HCT116 (cell line): Measurements from ENCODE around the gene ANAPC5. TPM values are rescaled to one million over a fixed set of nuclear protein-coding genes. Genes with fewer than 3 reads are reported as not detected.

Experiments
- ATAC-seq: fragments of 200-7000 bp; cut with Tn5 transposase; 2 replicates; pipeline ENCODE4 v1.9.1; 2020; ENCODE audit warnings: mild to moderate bottlenecking, moderate library complexity
- BruUV-seq: library from RNA; stranded (reverse); fragments of 400-500 nt; replicated peaks from 2 replicates; lab custom pipeline; 2021; lab: Mats Ljungman, UMichigan
- CTCF ChIA-PET: fragments of 300-600 bp; sonication (Branson Sonifier 250); formaldehyde crosslinking; loops from one replicate; lab custom pipeline; 2021; ENCODE audit warnings: antibody characterized with exemption; lab: Charles Lee
- POLR2A ChIA-PET: fragments of 300-600, 350-600 bp; sonication (Branson Sonifier 250); formaldehyde crosslinking; loops from one replicate; lab custom pipeline; 2021; ENCODE audit warnings: antibody characterized with exemption; lab: Charles Lee
- RAD21 ChIA-PET, 2 experiments: fragments of 300-600 bp; sonication (Branson Sonifier 250); formaldehyde crosslinking; loops; one replicate each; lab custom pipeline; 2023; ENCODE audit warnings: low total read pairs in 2 of 2; ENCODE audit not compliant: uncharacterized antibody in 2 of 2, unreplicated experiment in 2 of 2, low non-redundant PET in 1 of 2; lab: Charles Lee
- DNase-seq: peaks from one replicate; pipeline ENCODE4 v3.0.0-alpha.2; 2010; ENCODE audit warnings: low read depth, low spot score
- H2AFZ ChIP-seq: fragments of 200-600 bp; shearing (Covaris generic), sonication (generic); 2 replicates; pipeline ENCODE4 v1.6.1; 2017; ENCODE audit warnings: low read depth, mixed run types, mixed read lengths, antibody characterized with exemption, low read length; ENCODE audit not compliant: poor library complexity, severe bottlenecking
- H3K27ac ChIP-seq: 2 replicates; pipeline ENCODE4 v1.5.1; 2012; ENCODE audit warnings: low read depth, low read length
- H3K27me3 ChIP-seq: fragments of 200-600 bp; sonication (generic); 2 replicates; pipeline ENCODE4 v1.6.1; 2016; ENCODE audit warnings: mixed run types, low read length, mixed read lengths; ENCODE audit not compliant: insufficient read depth
- H3K36me3 ChIP-seq, 2 experiments: fragments of 200-500 bp in 1 of 2; fragments of 200-600 bp in 1 of 2; sonication (Bioruptor generic) in 1 of 2; sonication (generic) in 1 of 2; 2 replicates each; pipeline versions ENCODE4 v1.5.1 to v1.6.1; 2014 to 2016; ENCODE audit warnings: low read length in 2 of 2, inconsistent platforms in 1 of 2, mixed read lengths in 1 of 2, mixed run types in 1 of 2; ENCODE audit not compliant: insufficient read depth in 2 of 2, control insufficient read depth in 1 of 2
- H3K4me1 ChIP-seq, 2 experiments: fragments of 200-600 bp in 1 of 2; sonication (generic) in 1 of 2; 2 replicates each; pipeline versions ENCODE4 v1.5.1 to v1.6.1; 2012 to 2017; ENCODE audit warnings: low read length in 2 of 2, inconsistent platforms in 1 of 2, mild to moderate bottlenecking in 1 of 2, mixed read lengths in 1 of 2, mixed run types in 1 of 2, moderate library complexity in 1 of 2; ENCODE audit not compliant: insufficient read depth in 2 of 2, control insufficient read depth in 1 of 2
- H3K4me2 ChIP-seq: fragments of 200-600 bp; sonication (generic); 2 replicates; pipeline ENCODE4 v1.6.1; 2017; ENCODE audit warnings: mixed run types, low read length, mixed read lengths
- H3K4me3 ChIP-seq, 2 experiments: fragments of 200-600 bp in 1 of 2; sonication (generic) in 1 of 2; replicated peaks in 1 of 2; 2 replicates each; pipeline ENCODE4 v1.5.1; 2011 to 2016; ENCODE audit warnings: low read length in 2 of 2, control low read depth in 1 of 2, low read depth in 1 of 2, mild to moderate bottlenecking in 1 of 2, mixed read lengths in 1 of 2, mixed run types in 1 of 2
- H3K79me2 ChIP-seq: fragments of 200-600 bp; sonication (generic); 2 replicates; pipeline ENCODE4 v1.6.1; 2017; ENCODE audit warnings: mild to moderate bottlenecking, mixed run types, low read length, moderate library complexity, mixed read lengths; ENCODE audit not compliant: insufficient read depth
- H3K9ac ChIP-seq: fragments of 200-600 bp; sonication (generic); 2 replicates; pipeline ENCODE4 v1.6.1; 2016; ENCODE audit warnings: low read length, mixed read lengths
- H3K9me2 ChIP-seq: fragments of 200-600 bp; sonication (generic), shearing (Covaris generic); 2 replicates; pipeline ENCODE4 v1.6.1; 2017; ENCODE audit warnings: mixed run types, mild to moderate bottlenecking, moderate library complexity; ENCODE audit not compliant: insufficient read depth
- H3K9me3 ChIP-seq, 2 experiments: fragments of 200-500 bp in 1 of 2; fragments of 200-600 bp in 1 of 2; sonication (Bioruptor generic) in 1 of 2; sonication (generic) in 1 of 2; 2 replicates each; pipeline ENCODE4 v1.6.1; 2014 to 2017; ENCODE audit warnings: low read length in 2 of 2, mixed read lengths in 2 of 2, inconsistent platforms in 1 of 2, low read depth in 1 of 2, mild to moderate bottlenecking in 1 of 2, mixed run types in 1 of 2, moderate library complexity in 1 of 2; ENCODE audit not compliant: control insufficient read depth in 1 of 2, insufficient read depth in 1 of 2
- H4K20me1 ChIP-seq: fragments of 200-600 bp; sonication (generic), shearing (Covaris generic); 2 replicates; pipeline ENCODE4 v1.6.1; 2017; ENCODE audit warnings: mixed run types, mild to moderate bottlenecking, moderate library complexity; ENCODE audit not compliant: insufficient read depth
- CBX3 ChIP-seq: IDR thresholded peaks from 2 replicates; pipeline ENCODE4 v1.6.1; 2012; ENCODE audit warnings: low read depth
- CTCF ChIP-seq, 3 experiments: fragments of 200-600 bp in 1 of 3; sonication (generic) in 1 of 3; IDR thresholded peaks in 2 of 3; conservative IDR thresholded peaks in 1 of 3; 2 replicates each; pipeline ENCODE4 v1.5.1; 2012 to 2017; ENCODE audit warnings: low read depth in 2 of 3, low read length in 2 of 3, antibody characterized with exemption in 1 of 3, borderline replicate concordance in 1 of 3, control low read depth in 1 of 3, mild to moderate bottlenecking in 1 of 3, mixed read lengths in 1 of 3, mixed run types in 1 of 3, moderate library complexity in 1 of 3; ENCODE audit not compliant: insufficient read depth in 1 of 3
- EZH2 ChIP-seq: fragments of 200-600 bp; sonication (generic); IDR thresholded peaks from 2 replicates; pipeline ENCODE4 v1.6.1; 2017; ENCODE audit warnings: antibody characterized with exemption, mixed run types
- EZH2phosphoT487 ChIP-seq: fragments of 200-600 bp; IDR thresholded peaks from 2 replicates; pipeline ENCODE4 v1.6.1; 2018; ENCODE audit warnings: antibody characterized with exemption, borderline replicate concordance
- JUND ChIP-seq: IDR thresholded peaks from 2 replicates; pipeline ENCODE4 v1.6.1; 2012
- MAX ChIP-seq: IDR thresholded peaks from 2 replicates; pipeline ENCODE4 v1.6.1; 2012
- POLR2A ChIP-seq: IDR thresholded peaks from 2 replicates; pipeline ENCODE4 v1.7.0; 2011; ENCODE audit warnings: borderline replicate concordance; ENCODE audit not compliant: insufficient read depth, insufficient read length; ENCODE audit errors: extremely low read depth
- POLR2AphosphoS5 ChIP-seq: IDR thresholded peaks from 2 replicates; pipeline ENCODE4 v1.6.1; 2011; ENCODE audit warnings: mild to moderate bottlenecking, low read depth, low read length, moderate library complexity
- RAD21 ChIP-seq: IDR thresholded peaks from 2 replicates; pipeline ENCODE4 v1.6.1; 2012; ENCODE audit warnings: low read depth, mild to moderate bottlenecking
- REST ChIP-seq: IDR thresholded peaks from 2 replicates; pipeline ENCODE4 v1.6.1; 2012; ENCODE audit warnings: low read depth
- SIN3A ChIP-seq: IDR thresholded peaks from 2 replicates; pipeline ENCODE4 v1.6.1; 2012; ENCODE audit warnings: low read depth
- SP1 ChIP-seq: IDR thresholded peaks from 2 replicates; pipeline ENCODE4 v1.6.1; 2012; ENCODE audit warnings: low read depth
- ZNF274 ChIP-seq: fragments of 200-500 bp; sonication (Bioruptor generic); IDR thresholded peaks from 2 replicates; pipeline ENCODE4 v1.6.1; 2014; ENCODE audit warnings: mild to moderate bottlenecking, low read depth, low read length, inconsistent platforms
- intact Hi-C: fragments of 100-400 bp; cut with micrococcal nuclease; formaldehyde crosslinking; loops from 2 replicates; pipeline ENCODE4 v1.10.0; 2022
- total RNA-seq: library from RNA; stranded (reverse); gene quantifications from one replicate; pipeline ENCODE4 v1.2.1, GENCODE V29; 2021; ENCODE audit not compliant: unreplicated experiment
- TF ChIP-seq, protein P1 (sequence below): IDR thresholded peaks from 2 replicates; pipeline ENCODE4 v1.6.1; 2012

Gene ANAPC5
- total RNA-seq, 1 experiment from 2014 or later: 112 TPM

DNA sequence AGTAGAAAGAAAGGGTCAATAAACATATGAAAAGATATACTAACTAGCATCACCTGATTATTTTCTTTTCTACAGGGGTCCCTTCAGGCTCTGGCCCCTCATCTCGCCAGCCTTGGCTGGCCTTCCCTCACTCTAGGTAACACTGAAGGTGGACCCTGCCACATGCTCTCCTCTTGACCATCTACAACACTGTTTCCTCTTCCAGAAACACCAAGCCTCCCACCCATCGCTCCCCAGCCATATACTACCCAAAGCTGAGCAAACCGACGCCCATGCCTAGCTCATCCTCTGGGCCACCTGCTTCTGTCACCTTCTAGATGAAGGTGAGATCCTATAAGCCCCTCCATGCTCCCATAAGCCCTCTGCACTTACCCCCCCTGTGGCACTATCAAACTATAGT is 14.8 kb downstream of the ANAPC5 start:
- H2AFZ ChIP-seq: no peak overlapping the region
- no peak overlapping the region for H3K4me2 ChIP-seq
- H3K36me3 ChIP-seq: peaks cover 29 to 41% of the 10 kb centered on the region in 2 experiments
- DNase-seq: no peak
- no peak overlapping the region for H3K27ac ChIP-seq
- H3K27me3 ChIP-seq: no peaks in the 10 kb centered on the region
- no peaks in the 10 kb centered on the region for H3K9me2 ChIP-seq
- H3K9ac ChIP-seq: no peak overlapping the region
- no TSS peak for BruUV-seq
- POLR2A ChIA-PET: interaction anchor here (1.2 kb wide), 1 partner anchor 14 kb away, joined by 4 read pairs; the partner anchor contains the start of gene ANAPC5
- no peaks in the 10 kb centered on the region; the same call in 1 of the 2 replicates for H4K20me1 ChIP-seq
- H3K4me3 ChIP-seq: no peak overlapping the region
- CTCF ChIA-PET: no interaction called here
- TF ChIP-seq SIN3A (no peak), POLR2A (no peak), ZNF274 (no peak), SP1 (no peak), EZH2phosphoT487 (no peak), EZH2 (no peak), CBX3 (no peak), CTCF (IDR thresholded peaks at IDR 0.05 in 2 of 3, conservative IDR thresholded peaks at IDR 0.05 in 1 of 3; ENCODE audit: borderline replicate concordance in 1 of 3, insufficient read depth in 1 of 3, low read depth in 2 of 3, low read length in 2 of 3) (no peak), POLR2AphosphoS5 (no peak), RAD21 (no peak), MAX (no peak), JUND (no peak), REST (no peak)
- TF ChIP-seq, protein P1, sequence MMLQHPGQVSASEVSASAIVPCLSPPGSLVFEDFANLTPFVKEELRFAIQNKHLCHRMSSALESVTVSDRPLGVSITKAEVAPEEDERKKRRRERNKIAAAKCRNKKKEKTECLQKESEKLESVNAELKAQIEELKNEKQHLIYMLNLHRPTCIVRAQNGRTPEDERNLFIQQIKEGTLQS: no peak
- H3K9me3 ChIP-seq: no peaks in the 10 kb centered on the region
- RAD21 ChIA-PET: no interaction called here
- intact Hi-C loops: no loop called here
- no peaks in the 10 kb centered on the region for H3K79me2 ChIP-seq
- H3K4me1 ChIP-seq: no peaks in the 10 kb centered on the region
- ATAC-seq: no peak
